AG09309 (cell line): ENCODE data around the gene SNX3.

Experiments used
- DNase-seq: peaks from one replicate; pipeline ENCODE4 v3.0.0-alpha.2; 2010; ENCODE audit warnings: low read depth
- H3K4me3 ChIP-seq: 2 replicates; pipeline ENCODE4 v1.5.1; 2011; ENCODE audit warnings: mild to moderate bottlenecking, low read depth, low read length, moderate library complexity; ENCODE audit not compliant: control insufficient read depth
- CTCF ChIP-seq: IDR thresholded peaks from 2 replicates; pipeline ENCODE4 v1.5.1; 2011; ENCODE audit warnings: mild to moderate bottlenecking, low read depth, low read length, inconsistent platforms; ENCODE audit not compliant: insufficient read depth, control insufficient read depth; ENCODE audit errors: missing control alignments

SNX3 gene

GRCh38 chr6:108236791-108237190, 24.0 kb downstream of the SNX3 start:
- H3K4me3 ChIP-seq, result no peak overlapping the region
- TF ChIP-seq CTCF, result no peak
- no peak for DNase-seq

DNA sequence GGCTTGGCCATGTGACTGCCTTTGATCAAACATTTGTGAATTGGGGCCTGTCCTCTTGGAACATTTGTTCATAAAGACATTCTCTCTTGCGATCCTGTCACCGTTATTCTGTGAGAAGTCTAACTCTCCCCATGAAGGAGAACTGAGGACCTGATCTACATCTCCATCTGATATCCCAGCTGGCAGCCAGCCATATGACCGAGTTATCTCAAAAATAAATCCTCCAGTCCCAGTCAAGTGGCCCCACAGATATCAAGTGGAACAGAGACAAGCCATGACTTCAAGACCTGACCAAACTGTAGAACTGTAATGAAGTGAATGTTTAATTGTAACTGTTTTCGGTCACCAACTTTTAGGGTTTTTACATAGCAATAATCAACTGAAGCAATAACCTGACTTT, 25.7 kb downstream of the SNX3 start:
- no peak for TF ChIP-seq CTCF
- DNase-seq, result no peak

GRCh38 chr6:108228416-108228815, 32.4 kb downstream of the SNX3 start:
- TF ChIP-seq CTCF, result no peak
- no peak overlapping the region for H3K4me3 ChIP-seq
- no peak for DNase-seq

More for the DNA sequence above, 25.7 kb downstream of the SNX3 start:
- no peak overlapping the region for H3K4me3 ChIP-seq

DNA sequence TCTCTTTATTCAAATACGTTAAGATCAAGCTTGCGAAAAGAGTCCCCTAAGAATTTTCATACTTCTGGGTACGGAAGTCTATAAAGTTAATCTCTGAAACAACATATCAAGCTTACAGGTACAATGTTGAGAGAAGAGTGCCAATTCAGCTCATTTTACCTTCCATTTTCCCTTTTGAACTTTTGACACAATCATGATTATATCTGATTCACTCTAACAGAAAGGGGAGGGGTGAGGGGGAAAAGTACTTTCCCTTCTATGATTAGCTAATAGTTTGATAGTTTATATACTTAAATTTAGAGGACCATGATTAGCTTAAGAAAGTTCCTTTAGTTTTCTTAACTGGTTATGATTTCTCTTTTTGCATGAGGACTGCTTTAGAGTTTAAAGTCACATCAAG, 33.5 kb downstream of the SNX3 start:
- no peak for TF ChIP-seq CTCF
- no peak for DNase-seq
- H3K4me3 ChIP-seq, result no peak overlapping the region

DNA sequence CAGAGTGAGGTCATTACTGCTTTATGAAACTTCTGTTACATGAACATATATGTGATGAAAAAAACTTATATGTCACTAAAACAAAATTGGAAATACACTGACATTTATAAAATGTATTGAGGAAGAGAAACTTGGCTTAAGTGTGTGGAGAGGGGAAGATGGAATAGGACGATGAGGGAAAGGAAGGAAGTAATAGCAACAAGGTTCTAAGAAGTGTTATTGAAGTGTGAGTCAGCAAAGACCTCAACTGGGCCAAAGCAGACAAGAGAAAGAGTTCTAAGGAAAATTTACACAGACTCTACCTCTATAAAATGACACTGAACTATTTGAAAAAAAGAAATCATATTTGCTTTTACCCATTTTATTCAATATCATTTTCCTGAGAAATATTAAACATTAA, 38.3 kb downstream of the SNX3 start:
- H3K4me3 ChIP-seq, result no peak overlapping the region
- no peak for DNase-seq
- no peak for TF ChIP-seq CTCF

GRCh38 chr6:108222064-108222463, 38.8 kb downstream of the SNX3 start:
- DNase-seq, result no peak
- TF ChIP-seq CTCF, result no peak
- no peak overlapping the region for H3K4me3 ChIP-seq

DNA sequence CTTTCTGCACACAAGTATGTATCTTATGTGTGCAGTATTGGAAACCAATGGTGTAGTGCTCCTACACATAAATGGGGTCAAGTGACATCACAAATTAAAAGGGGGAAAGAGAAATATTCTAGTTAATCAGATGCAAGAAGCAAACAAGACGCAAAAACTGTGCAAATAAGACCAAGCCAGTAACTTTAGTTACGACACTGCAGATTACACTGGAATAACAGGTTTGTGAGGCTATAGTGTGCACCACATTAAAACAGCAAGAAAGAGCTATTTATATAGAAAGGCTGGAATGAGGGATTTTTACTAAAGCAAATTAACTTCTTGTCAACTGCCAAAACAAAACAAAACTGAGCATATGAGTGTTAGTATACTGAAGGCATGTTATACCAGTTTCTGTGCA, 49.2 kb downstream of the SNX3 start:
- no peak for DNase-seq
- no peak for TF ChIP-seq CTCF
- no peak overlapping the region for H3K4me3 ChIP-seq
